ENCODE measurements around the gene RPS19BP1.
"Not testable (repeated sequence)": the region's sequence is repeated elsewhere in the genome, so short reads cannot be mapped to it uniquely, and the experiment has no call there.

Gene RPS19BP1

GRCh38 chr22:39528681-39529486 is 3.7 kb downstream of the RPS19BP1 start:
- peak; percentile 83 for DNase-seq (ENCODE audit: low read depth)

- no peak for DNase-seq (ENCODE audit: low read depth)
Observed at GRCh38 chr22:39528080-39528661, 4.4 kb downstream of the RPS19BP1 start.

- no peak for DNase-seq (ENCODE audit: low read depth)
Observed at GRCh38 chr22:39527481-39527961, 5.0 kb downstream of the RPS19BP1 start.

GRCh38 chr22:39526736-39527171 is 5.8 kb downstream of the RPS19BP1 start:
- DNase-seq (ENCODE audit: low read depth), result no peak

GRCh38 chr22:39525658-39525975 is 6.9 kb downstream of the RPS19BP1 start:
- DNase-seq (ENCODE audit: low read depth), result no peak

GRCh38 chr22:39524753-39525657 is 7.5 kb downstream of the RPS19BP1 start:
- DNase-seq (ENCODE audit: low read depth), result no peak

- DNase-seq (ENCODE audit: low read depth), result no peak
Observed at GRCh38 chr22:39524089-39524752, 8.3 kb downstream of the RPS19BP1 start.

GRCh38 chr22:39522567-39523300 is 9.8 kb downstream of the RPS19BP1 start:
- no peak for DNase-seq (ENCODE audit: low read depth)

GRCh38 chr22:39522091-39522490 is 10.5 kb downstream of the RPS19BP1 start:
- not testable (repeated sequence) for DNase-seq (ENCODE audit: low read depth)

GRCh38 chr22:39521106-39521885 is 11.3 kb downstream of the RPS19BP1 start:
- not testable (repeated sequence) for DNase-seq (ENCODE audit: low read depth)

GRCh38 chr22:39520226-39521105 is 12.1 kb downstream of the RPS19BP1 start, which contains the start of gene ATF4:
TSS of gene ATF4 (plus strand) at chr22:39520562. CDS start at chr22:39521446, 884 bp downstream.
- DNase-seq (ENCODE audit: low read depth), result peak; percentile 81

- DNase-seq (ENCODE audit: low read depth), result peak; percentile 92
Observed at GRCh38 chr22:39519681-39520225, 12.8 kb downstream of the RPS19BP1 start.

- DNase-seq (ENCODE audit: low read depth), result no peak
Observed at GRCh38 chr22:39518996-39519680, 13.4 kb downstream of the RPS19BP1 start.

GRCh38 chr22:39518144-39518786 is 14.3 kb downstream of the RPS19BP1 start:
- DNase-seq (ENCODE audit: low read depth), result no peak

GRCh38 chr22:39517470-39517869 is 15.1 kb downstream of the RPS19BP1 start:
- no peak for DNase-seq (ENCODE audit: low read depth)

GRCh38 chr22:39515266-39516050 is 17.1 kb downstream of the RPS19BP1 start:
- DNase-seq (ENCODE audit: low read depth), result no peak

- no peak for DNase-seq (ENCODE audit: low read depth)
Observed at GRCh38 chr22:39514373-39514973, 18.1 kb downstream of the RPS19BP1 start.
